Measurements from ENCODE around the gene ANXA2R. TPM values are rescaled to one million over a fixed set of nuclear protein-coding genes. Genes with fewer than 3 reads are reported as not detected.

ANXA2R gene
- total RNA-seq, 4 donors from 2014 or later = 0.57 to 2.5 (median 1.6) TPM

- Histone ChIP-seq H3K4me3 (peak overlapping the region in 3 of 4 donors; percentile 49 to 70 (median 52)), H3K27me3 (peaks cover 0 to 97% (median 4%) of the 10 kb centered on the region in 4 donors)
- intact Hi-C loops (cut with DNase I) = no loop called here
Measured at GRCh38 chr5:43006424-43007202, 33.5 kb downstream of the ANXA2R start.

GRCh38 chr5:43005031-43005430, 35.1 kb downstream of the ANXA2R start:
- Histone ChIP-seq H3K27me3 (peaks cover 0 to 99% (median 8%) of the 10 kb centered on the region in 4 donors), H3K36me3 (no peaks in the 10 kb centered on the region), H3K27ac (no peak overlapping the region), H3K9me3 (no peaks in the 10 kb centered on the region), H3K4me1 (peaks cover 0 to 43% (median 21%) of the 10 kb centered on the region in 3 donors), H3K4me3 (no peak overlapping the region)
- TF ChIP-seq POLR2A (IDR thresholded peaks at IDR 0.05) = no peak
- no peak for TF ChIP-seq CTCF (IDR thresholded peaks at IDR 0.05)
- WGBS, 2 donors = 75 to 82% methylated on average over 4 of the region's 4 CpGs
- intact Hi-C loops (cut with DNase I) = no loop called here
- no peak for DNase-seq

More at GRCh38 chr5:43006424-43007202, 33.5 kb downstream of the ANXA2R start:
- no peak for DNase-seq
- no peaks in the 10 kb centered on the region for H3K9me3 ChIP-seq
- 79 to 90% methylated on average over 11 to 19 of the region's 19 CpGs for WGBS, 2 donors
- peak overlapping the region; percentile 74 to 95 (median 92) for H3K27ac ChIP-seq
- no peak for TF ChIP-seq CTCF (IDR thresholded peaks at IDR 0.05)
- no peak for TF ChIP-seq POLR2A (IDR thresholded peaks at IDR 0.05)
- H3K36me3 ChIP-seq = no peaks in the 10 kb centered on the region
- H3K4me1 ChIP-seq = peaks cover 0 to 44% (median 24%) of the 10 kb centered on the region in 3 donors

GRCh38 chr5:43001748-43002147, 38.4 kb downstream of the ANXA2R start:
- Histone ChIP-seq H3K27ac (no peak overlapping the region), H3K27me3 (peaks cover 0 to 100% (median 5%) of the 10 kb centered on the region in 4 donors), H3K4me1 (peaks cover 0 to 21% (median 10%) of the 10 kb centered on the region in 3 donors), H3K4me3 (no peak overlapping the region), H3K9me3 (no peaks in the 10 kb centered on the region), H3K36me3 (no peaks in the 10 kb centered on the region)
- TF ChIP-seq POLR2A (IDR thresholded peaks at IDR 0.05) (no peak), CTCF (IDR thresholded peaks at IDR 0.05) (no peak)
- no peak for DNase-seq
- intact Hi-C loops (cut with DNase I) = no loop called here

DNA sequence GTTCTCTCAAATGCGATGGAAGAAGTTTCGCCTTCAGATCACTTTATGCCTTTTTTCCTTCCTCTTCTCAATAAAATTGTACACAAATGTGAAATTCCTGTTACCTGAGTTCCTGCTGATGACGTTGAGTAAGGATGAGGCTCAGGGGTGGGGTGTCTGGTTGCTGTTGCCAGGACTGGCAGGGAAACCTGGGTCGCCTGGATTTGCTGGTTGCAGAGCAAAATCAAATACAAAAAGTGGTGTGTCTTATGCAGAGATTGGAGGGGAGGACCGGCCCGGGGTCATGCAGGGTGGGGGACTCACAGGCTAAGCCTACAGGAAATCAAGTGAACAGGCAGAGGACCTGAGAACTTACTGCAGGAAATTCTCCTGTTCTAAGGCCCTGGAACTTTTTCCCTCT, 39.2 kb downstream of the ANXA2R start:
- TF ChIP-seq CTCF (IDR thresholded peaks at IDR 0.05) = no peak
- no peak for TF ChIP-seq POLR2A (IDR thresholded peaks at IDR 0.05)
- 38 to 39% methylated on average over 6 of the region's 6 CpGs for WGBS, 2 donors
- peaks cover 0 to 100% (median 5%) of the 10 kb centered on the region in 4 donors for H3K27me3 ChIP-seq
- DNase-seq = no peak
- no peaks in the 10 kb centered on the region for H3K36me3 ChIP-seq
- H3K9me3 ChIP-seq = no peaks in the 10 kb centered on the region
- H3K27ac ChIP-seq = peak overlapping the region in 2 of 4 donors; percentile 45 to 63
- intact Hi-C loops (cut with DNase I) = no loop called here
- H3K4me1 ChIP-seq = peaks cover 0 to 16% (median 7%) of the 10 kb centered on the region in 3 donors
- H3K4me3 ChIP-seq = peak overlapping the region in 3 of 4 donors; percentile 29 to 56 (median 37)

DNA sequence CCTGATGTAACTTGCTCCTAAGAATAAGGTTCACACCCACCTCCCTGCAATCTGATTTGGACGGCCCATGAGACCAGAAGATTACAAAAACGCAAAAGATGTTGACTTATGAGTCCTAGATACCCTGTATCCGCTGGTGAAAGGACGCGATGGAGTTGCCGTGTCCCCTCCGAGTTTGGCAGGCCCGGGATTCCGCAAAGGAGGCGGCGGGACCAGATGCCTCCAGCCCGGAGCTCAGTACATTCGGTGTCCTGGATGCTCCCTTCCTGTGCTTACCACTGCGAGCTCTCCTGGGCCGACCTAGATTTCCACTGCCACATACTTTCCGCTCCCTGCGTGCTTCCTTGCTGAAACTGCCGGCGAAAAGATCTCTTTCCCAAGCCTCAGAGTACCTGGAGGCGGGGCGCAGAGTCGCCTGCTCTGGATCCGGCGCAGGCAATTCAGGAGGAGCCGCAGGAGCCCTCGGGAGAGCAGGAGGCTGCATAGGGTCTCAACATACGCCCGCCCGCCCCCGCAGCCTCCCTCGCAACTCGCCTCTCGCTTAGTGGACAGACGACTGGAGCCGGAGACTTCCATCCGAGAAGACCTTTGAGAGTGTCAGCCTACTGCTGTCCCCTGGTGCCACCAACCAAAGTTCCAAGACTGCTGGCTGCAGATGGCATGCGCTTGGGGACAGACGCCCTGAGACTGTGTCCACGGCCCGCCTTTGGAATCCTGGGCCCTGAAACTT, 39.8 kb downstream of the ANXA2R start:
- no peak for DNase-seq
- Histone ChIP-seq H3K27me3 (peaks cover 0 to 100% (median 7%) of the 10 kb centered on the region in 4 donors), H3K4me1 (peaks cover 0 to 21% (median 7%) of the 10 kb centered on the region in 3 donors), H3K9me3 (no peaks in the 10 kb centered on the region), H3K27ac (peak overlapping the region; percentile 3 to 63 (median 50)), H3K4me3 (peak overlapping the region; percentile 21 to 56 (median 33)), H3K36me3 (no peaks in the 10 kb centered on the region)
- no peak for TF ChIP-seq CTCF (IDR thresholded peaks at IDR 0.05)
- intact Hi-C loops (cut with DNase I) = no loop called here
- 10 to 20% methylated on average over 12 to 26 of the region's 40 CpGs for WGBS, 2 donors
